OCI-LY3 (cell line): ENCODE measurements around the gene TCF12.

Source experiments
- EZH2phosphoT487 ChIP-seq: fragments of 200-600 bp; shearing (Covaris generic); IDR thresholded peaks from 2 replicates; pipeline ENCODE4 v1.6.1; 2018; ENCODE audit warnings: antibody characterized with exemption, mixed run types, low read depth
- TF ChIP-seq, protein P1 (sequence below): fragments of 200-600, 300-600 bp; sonication (generic); IDR thresholded peaks from 2 replicates; pipeline ENCODE4 v1.5.1; 2014; ENCODE audit warnings: antibody characterized with exemption, low read length, low read depth

DNA sequence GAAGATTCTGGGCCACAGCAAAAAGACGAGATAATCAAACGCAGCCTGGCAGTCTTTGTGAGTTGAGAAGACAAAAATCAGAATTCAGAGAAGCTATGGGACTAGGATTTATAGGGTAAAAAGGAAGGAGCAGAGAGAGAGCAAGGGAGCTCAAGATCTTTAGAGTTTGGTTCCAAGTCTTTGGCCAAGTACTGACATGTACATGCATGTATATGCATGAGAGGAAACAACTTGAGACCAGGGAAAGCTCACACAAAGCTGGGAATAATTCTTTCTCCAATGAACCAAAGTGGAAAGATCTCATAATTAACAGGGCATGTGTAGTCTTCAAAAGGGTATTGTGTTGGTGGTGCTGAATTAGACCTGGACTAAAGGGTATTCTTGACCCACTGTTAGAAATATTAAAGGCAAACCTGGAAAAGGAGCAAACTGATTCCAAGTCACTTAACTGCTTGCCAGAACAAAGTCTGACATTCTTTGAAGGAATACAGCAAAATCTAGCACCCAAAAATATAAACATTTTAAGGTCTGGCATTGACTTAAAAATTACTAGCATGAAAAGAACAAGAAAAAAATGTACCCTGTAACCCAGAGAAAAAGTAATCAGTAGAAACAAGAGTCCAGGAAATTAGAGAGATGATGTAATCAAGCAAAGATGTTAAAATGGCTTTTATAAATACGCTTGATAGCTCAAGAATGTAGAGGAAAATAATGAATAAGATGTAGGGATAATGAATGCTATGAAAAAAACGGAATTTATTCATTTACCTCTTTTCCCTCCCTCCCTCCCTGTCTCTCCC lies 231.8 kb downstream of the TCF12 start:
- TF ChIP-seq, protein P1, sequence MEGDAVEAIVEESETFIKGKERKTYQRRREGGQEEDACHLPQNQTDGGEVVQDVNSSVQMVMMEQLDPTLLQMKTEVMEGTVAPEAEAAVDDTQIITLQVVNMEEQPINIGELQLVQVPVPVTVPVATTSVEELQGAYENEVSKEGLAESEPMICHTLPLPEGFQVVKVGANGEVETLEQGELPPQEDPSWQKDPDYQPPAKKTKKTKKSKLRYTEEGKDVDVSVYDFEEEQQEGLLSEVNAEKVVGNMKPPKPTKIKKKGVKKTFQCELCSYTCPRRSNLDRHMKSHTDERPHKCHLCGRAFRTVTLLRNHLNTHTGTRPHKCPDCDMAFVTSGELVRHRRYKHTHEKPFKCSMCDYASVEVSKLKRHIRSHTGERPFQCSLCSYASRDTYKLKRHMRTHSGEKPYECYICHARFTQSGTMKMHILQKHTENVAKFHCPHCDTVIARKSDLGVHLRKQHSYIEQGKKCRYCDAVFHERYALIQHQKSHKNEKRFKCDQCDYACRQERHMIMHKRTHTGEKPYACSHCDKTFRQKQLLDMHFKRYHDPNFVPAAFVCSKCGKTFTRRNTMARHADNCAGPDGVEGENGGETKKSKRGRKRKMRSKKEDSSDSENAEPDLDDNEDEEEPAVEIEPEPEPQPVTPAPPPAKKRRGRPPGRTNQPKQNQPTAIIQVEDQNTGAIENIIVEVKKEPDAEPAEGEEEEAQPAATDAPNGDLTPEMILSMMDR = no peak
- no peak for TF ChIP-seq EZH2phosphoT487
